IPS-NIHi7 (cell line): ENCODE data around the gene NPAT.
"Not testable (repeated sequence)": the region's sequence is repeated elsewhere in the genome, so short reads cannot be mapped to it uniquely, and the experiment has no call there.

Source experiments
- DNase-seq: peaks from one replicate; pipeline ENCODE4 v3.0.0; 2012; ENCODE audit warnings: mixed read lengths; ENCODE audit errors: extremely low spot score

Gene NPAT

GRCh38 chr11:108148556-108148955 is 73.9 kb downstream of the NPAT start:
- DNase-seq, result no peak

GRCh38 chr11:108147150-108147549 is 75.3 kb downstream of the NPAT start:
- no peak for DNase-seq

GRCh38 chr11:108144615-108145014 is 77.8 kb downstream of the NPAT start:
- DNase-seq, result no peak

- no peak for DNase-seq
These were observed 80.1 kb downstream of the NPAT start for GRCh38 chr11:108142304-108142703.

- no peak for DNase-seq
These were observed 85.2 kb downstream of the NPAT start for GRCh38 chr11:108137212-108137611.

GRCh38 chr11:108135845-108136544 is 86.4 kb downstream of the NPAT start:
- DNase-seq, result no peak

- DNase-seq, result not testable (repeated sequence)
These were observed 89.4 kb downstream of the NPAT start for GRCh38 chr11:108132993-108133538.

- no peak for DNase-seq
These were observed 90.4 kb downstream of the NPAT start for GRCh38 chr11:108131993-108132392.

GRCh38 chr11:108128772-108129171 is 93.7 kb downstream of the NPAT start:
- no peak for DNase-seq

- no peak for DNase-seq
These were observed 97.3 kb downstream of the NPAT start for GRCh38 chr11:108125096-108125495.

- DNase-seq, result no peak
These were observed 100.2 kb downstream of the NPAT start for GRCh38 chr11:108122166-108122628.

GRCh38 chr11:108121274-108122155 is 100.9 kb downstream of the NPAT start, which contains the start of gene ACAT1:
ACAT1 (plus strand) TSS chr11:108121567; CDS start chr11:108121607, 40 bp downstream.
- DNase-seq, result peak; percentile 97

- DNase-seq, result not testable (repeated sequence)
These were observed 101.5 kb downstream of the NPAT start for GRCh38 chr11:108120936-108121273.

GRCh38 chr11:108117746-108118371 is 104.6 kb downstream of the NPAT start:
- peak; percentile 30 for DNase-seq

- DNase-seq, result no peak
These were observed 106.8 kb downstream of the NPAT start for GRCh38 chr11:108115500-108116140.

- DNase-seq, result no peak
These were observed 110.4 kb downstream of the NPAT start for GRCh38 chr11:108112057-108112456.

- no peak for DNase-seq
These were observed 111.3 kb downstream of the NPAT start for GRCh38 chr11:108111126-108111525.
